GM23248 (cell line): ENCODE results near the gene ABHD14A.

Source experiments
- EZH2 ChIP-seq: fragments of 200-600 bp; sonication (generic); IDR thresholded peaks from 2 replicates; pipeline ENCODE4 v1.6.1; 2018; ENCODE audit warnings: antibody characterized with exemption, mild to moderate bottlenecking; ENCODE audit not compliant: insufficient read depth, poor library complexity, severe bottlenecking
- EZH2phosphoT487 ChIP-seq: fragments of 200-600 bp; sonication (generic); IDR thresholded peaks from 2 replicates; pipeline ENCODE4 v1.6.1; 2018; ENCODE audit warnings: antibody characterized with exemption, moderate library complexity, mild to moderate bottlenecking, low read depth; ENCODE audit not compliant: insufficient read depth

DNA sequence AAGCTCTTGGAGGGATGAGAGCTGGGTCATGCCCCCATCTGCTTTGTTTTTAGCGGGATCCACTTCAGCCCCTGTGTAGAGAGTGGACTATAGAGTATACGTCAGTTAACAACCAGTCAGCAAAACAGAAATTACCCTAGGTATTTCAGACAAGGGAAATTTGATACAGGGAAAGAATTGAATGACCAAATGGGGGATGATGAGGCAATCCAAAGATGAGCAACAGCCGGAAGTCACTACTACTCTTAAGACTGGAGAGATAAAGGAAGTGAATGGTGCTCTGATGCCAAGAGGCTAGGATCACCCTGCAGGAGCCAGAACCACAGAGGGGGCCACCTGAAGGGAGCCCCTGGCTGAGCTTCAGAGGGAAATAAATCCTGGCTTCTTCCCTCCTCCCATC is 21.4 kb upstream of the ABHD14A start:
- TF ChIP-seq EZH2phosphoT487 = no peak
- TF ChIP-seq EZH2 = no peak
